Measurements from ENCODE around the gene TCEAL4. TPM values are rescaled to one million over a fixed set of nuclear protein-coding genes. Genes with fewer than 3 reads are reported as not detected.

The TCEAL4 gene
- total RNA-seq, 8 experiments from 2014 or later, result 55.7 to 147 (median 80.2) TPM

- no peaks in the 10 kb centered on the region for H3K4me1 ChIP-seq (replicated peaks in 1 of 2)
- in situ Hi-C loops (cut with MboI; ENCODE audit: low pct_unique_long_range_greater_than_20kb in 2 of 9, low sequenced_read_pairs in 9 of 9, unreplicated experiment in 9 of 9), result no loop called here
- peak overlapping the region; percentile 89 to 90 for H3K27ac ChIP-seq
- peak overlapping the region; percentile 51 to 87 (median 79) for H3K4me3 ChIP-seq
- WGBS, 10 experiments, result no CpG with 5 or more reads among the region's 21 CpGs
- peak in 3 of 8 experiments; percentile 1 to 38 (median 3) for ATAC-seq (replicated peaks in 6 of 8)
These were observed 23.1 kb downstream of the TCEAL4 start for GRCh38 chrX:103608306-103608963.

GRCh38 chrX:103610282-103610681 is 25.0 kb downstream of the TCEAL4 start:
- ATAC-seq (replicated peaks in 6 of 8), result no peak
- no peak overlapping the region for H3K27ac ChIP-seq
- WGBS, 10 experiments, result 40 to 100% (median 60%) methylated on average over 1 of the region's 1 CpG; no CpG with 5 or more reads in 5 of the 10 experiments
- no peak overlapping the region for H3K4me3 ChIP-seq
- H3K4me1 ChIP-seq (replicated peaks in 1 of 2), result no peaks in the 10 kb centered on the region
- in situ Hi-C loops (cut with MboI; ENCODE audit: low pct_unique_long_range_greater_than_20kb in 2 of 9, low sequenced_read_pairs in 9 of 9, unreplicated experiment in 9 of 9), result no loop called here

GRCh38 chrX:103613362-103613890 is 28.1 kb downstream of the TCEAL4 start:
- WGBS, 10 experiments, result 11 to 80% (median 27%) methylated on average over 1 of the region's 1 CpG; no CpG with 5 or more reads in 3 of the 10 experiments

GRCh38 chrX:103614999-103615398 is 29.7 kb downstream of the TCEAL4 start:
- no peak overlapping the region for H3K27ac ChIP-seq
- H3K4me3 ChIP-seq, result no peak overlapping the region
- in situ Hi-C loops (cut with MboI; ENCODE audit: low pct_unique_long_range_greater_than_20kb in 2 of 9, low sequenced_read_pairs in 9 of 9, unreplicated experiment in 9 of 9), result no loop called here
- no peaks in the 10 kb centered on the region for H3K4me1 ChIP-seq (replicated peaks in 1 of 2)
- WGBS, 10 experiments, result 71% methylated on average over 1 of the region's 1 CpG; no CpG with 5 or more reads in 9 of the 10 experiments
- peak in 3 of 8 experiments; percentile 18 to 67 (median 45) for ATAC-seq (replicated peaks in 6 of 8)

More at GRCh38 chrX:103613362-103613890, 28.1 kb downstream of the TCEAL4 start:
- in situ Hi-C loops (cut with MboI; ENCODE audit: low pct_unique_long_range_greater_than_20kb in 2 of 9, low sequenced_read_pairs in 9 of 9, unreplicated experiment in 9 of 9), result no loop called here
- H3K4me3 ChIP-seq, result no peak overlapping the region
- H3K27ac ChIP-seq, result no peak overlapping the region
- H3K4me1 ChIP-seq (replicated peaks in 1 of 2), result no peaks in the 10 kb centered on the region
- ATAC-seq (replicated peaks in 6 of 8), result no peak

- H3K27ac ChIP-seq, result no peak overlapping the region
- no peaks in the 10 kb centered on the region for H3K4me1 ChIP-seq (replicated peaks in 1 of 2)
- no peak overlapping the region for H3K4me3 ChIP-seq
- peak in 4 of 8 experiments; percentile 16 to 81 (median 72) for ATAC-seq (replicated peaks in 6 of 8)
- in situ Hi-C loops (cut with MboI; ENCODE audit: low pct_unique_long_range_greater_than_20kb in 2 of 9, low sequenced_read_pairs in 9 of 9, unreplicated experiment in 9 of 9), result no loop called here
These were observed 30.6 kb downstream of the TCEAL4 start for GRCh38 chrX:103615781-103616371.

GRCh38 chrX:103616676-103617186 is 31.4 kb downstream of the TCEAL4 start:
- no peaks in the 10 kb centered on the region for H3K4me1 ChIP-seq (replicated peaks in 1 of 2)
- H3K27ac ChIP-seq, result no peak overlapping the region
- ATAC-seq (replicated peaks in 6 of 8), result no peak
- no peak overlapping the region for H3K4me3 ChIP-seq
- in situ Hi-C loops (cut with MboI; ENCODE audit: low pct_unique_long_range_greater_than_20kb in 2 of 9, low sequenced_read_pairs in 9 of 9, unreplicated experiment in 9 of 9), result no loop called here
- 0 to 38% methylated on average over 1 of the region's 1 CpG; no CpG with 5 or more reads in 8 of the 10 experiments for WGBS, 10 experiments

- in situ Hi-C loops (cut with MboI; ENCODE audit: low pct_unique_long_range_greater_than_20kb in 2 of 9, low sequenced_read_pairs in 9 of 9, unreplicated experiment in 9 of 9), result no loop called here
- H3K4me1 ChIP-seq (replicated peaks in 1 of 2), result peaks cover 4 to 9% of the 10 kb centered on the region in 2 donors
- 20% methylated on average over 1 of the region's 4 CpGs; no CpG with 5 or more reads in 9 of the 10 experiments for WGBS, 10 experiments
- peak overlapping the region in 1 of 2 donors; percentile 20 for H3K27ac ChIP-seq
- peak in 4 of 8 experiments; percentile 2 to 8 (median 5) for ATAC-seq (replicated peaks in 6 of 8)
- no peak overlapping the region for H3K4me3 ChIP-seq
These were observed 38.8 kb downstream of the TCEAL4 start for GRCh38 chrX:103624111-103624510.

GRCh38 chrX:103626855-103627254 is 41.5 kb downstream of the TCEAL4 start:
- H3K4me3 ChIP-seq, result no peak overlapping the region
- no peak for ATAC-seq (replicated peaks in 6 of 8)
- H3K4me1 ChIP-seq (replicated peaks in 1 of 2), result peaks cover 4 to 9% of the 10 kb centered on the region in 2 donors
- in situ Hi-C loops (cut with MboI; ENCODE audit: low pct_unique_long_range_greater_than_20kb in 2 of 9, low sequenced_read_pairs in 9 of 9, unreplicated experiment in 9 of 9), result no loop called here
- no peak overlapping the region for H3K27ac ChIP-seq

GRCh38 chrX:103628386-103629317 is 43.3 kb downstream of the TCEAL4 start, which contains the start of gene TCEAL1:
TCEAL1 (plus strand) TSS chrX:103628975; CDS start chrX:103629917, 942 bp downstream.
- Histone ChIP-seq H3K4me1 (replicated peaks in 1 of 2) (peaks cover 4 to 9% of the 10 kb centered on the region in 2 donors), H3K27ac (peak within 1 kb of the TSS; percentile 90 to 94), H3K4me3 (peak within 1 kb of the TSS; percentile 48 to 83 (median 61))
- ATAC-seq (replicated peaks in 6 of 8), result peak; percentile 11 to 59 (median 41)
- WGBS, 10 experiments, result 7 to 28% (median 18%) methylated on average over 1 to 4 of the region's 32 CpGs; no CpG with 5 or more reads in 5 of the 10 experiments
- in situ Hi-C loops (cut with MboI; ENCODE audit: low pct_unique_long_range_greater_than_20kb in 2 of 9, low sequenced_read_pairs in 9 of 9, unreplicated experiment in 9 of 9), result no loop called here

- peak overlapping the region; percentile 90 to 94 for H3K27ac ChIP-seq
- H3K4me1 ChIP-seq (replicated peaks in 1 of 2), result peaks cover 2 to 4% of the 10 kb centered on the region in 2 donors
- ATAC-seq (replicated peaks in 6 of 8), result peak; percentile 73 to 84 (median 78)
- in situ Hi-C loops (cut with MboI; ENCODE audit: low pct_unique_long_range_greater_than_20kb in 2 of 9, low sequenced_read_pairs in 9 of 9, unreplicated experiment in 9 of 9), result no loop called here
- 0 to 54% (median 3%) methylated on average over 2 to 13 of the region's 49 CpGs; no CpG with 5 or more reads in 7 of the 10 experiments for WGBS, 10 experiments
- peak overlapping the region; percentile 48 to 83 (median 61) for H3K4me3 ChIP-seq
These were observed 44.2 kb downstream of the TCEAL4 start for GRCh38 chrX:103629318-103630170.

GRCh38 chrX:103630171-103630511 is 44.8 kb downstream of the TCEAL4 start:
- WGBS, 10 experiments, result 16 to 29% (median 29%) methylated on average over 3 to 6 of the region's 6 CpGs; no CpG with 5 or more reads in 7 of the 10 experiments
- in situ Hi-C loops (cut with MboI; ENCODE audit: low pct_unique_long_range_greater_than_20kb in 2 of 9, low sequenced_read_pairs in 9 of 9, unreplicated experiment in 9 of 9), result no loop called here

GRCh38 chrX:103631145-103631544 is 45.8 kb downstream of the TCEAL4 start:
- in situ Hi-C loops (cut with MboI; ENCODE audit: low pct_unique_long_range_greater_than_20kb in 2 of 9, low sequenced_read_pairs in 9 of 9, unreplicated experiment in 9 of 9), result no loop called here
- no peak overlapping the region for H3K4me3 ChIP-seq
- peaks cover 0 to 4% of the 10 kb centered on the region in 2 donors for H3K4me1 ChIP-seq (replicated peaks in 1 of 2)
- no peak overlapping the region for H3K27ac ChIP-seq
- no peak for ATAC-seq (replicated peaks in 6 of 8)
- 67 to 100% methylated on average over 1 to 2 of the region's 5 CpGs; no CpG with 5 or more reads in 8 of the 10 experiments for WGBS, 10 experiments

More at GRCh38 chrX:103630171-103630511, 44.8 kb downstream of the TCEAL4 start:
- H3K27ac ChIP-seq, result peak overlapping the region; percentile 90 to 94
- peak overlapping the region; percentile 48 to 83 (median 61) for H3K4me3 ChIP-seq
- H3K4me1 ChIP-seq (replicated peaks in 1 of 2), result peaks cover 1 to 4% of the 10 kb centered on the region in 2 donors
- ATAC-seq (replicated peaks in 6 of 8), result no peak
